ENCODE data around the gene KIFC3.

- TF ChIP-seq POLR2A (IDR thresholded peaks at IDR 0.05) (no peak), CTCF (IDR thresholded peaks at IDR 0.05) (no peak), EP300 (IDR thresholded peaks at IDR 0.05) (no peak)
Measured at GRCh38 chr16:57723170-57723569, 79.1 kb downstream of the KIFC3 start.
